Thyroid gland (tissue), 4 donors: ENCODE results near the gene SEC22A.

Experiments used
- POLR2A ChIP-seq, 2 donors: fragments of 450-650 bp; IDR thresholded peaks; one replicate each; pipeline ENCODE4 v1.6.1; 2017; ENCODE audit warnings: antibody characterized with exemption in 2 of 2, mild to moderate bottlenecking in 2 of 2, moderate library complexity in 1 of 2
- TF ChIP-seq, protein P1 (sequence below), 6 experiments: fragments of 200-600 bp in 3 of 6; fragments of 450-650 bp in 3 of 6; sonication (generic) in 3 of 6; IDR thresholded peaks; one replicate each; pipeline ENCODE4 v1.5.1; 2016 to 2019; ENCODE audit warnings: antibody characterized with exemption in 6 of 6, mild to moderate bottlenecking in 2 of 6, inconsistent platforms in 1 of 6, moderate library complexity in 1 of 6

DNA sequence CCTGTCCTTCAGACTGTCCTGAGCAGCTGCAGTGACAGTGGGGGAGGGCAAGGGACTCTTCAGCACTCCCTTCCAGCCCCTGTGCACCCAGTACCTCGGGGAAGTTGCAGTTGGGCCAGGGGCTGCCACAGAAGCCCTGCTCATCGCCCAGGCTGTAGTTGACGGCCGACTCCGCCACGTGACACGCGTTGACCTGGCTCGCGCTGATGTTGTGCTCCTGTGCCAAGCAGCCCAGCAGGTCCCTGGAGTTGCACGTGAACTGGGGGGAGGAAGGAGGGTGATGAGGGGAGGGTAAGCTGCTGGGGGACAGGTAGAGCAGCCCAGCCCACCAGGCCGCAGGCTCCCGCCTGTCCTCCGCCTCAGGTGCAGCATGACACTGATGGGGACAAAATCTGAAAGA lies 101.2 kb downstream of the SEC22A start:
- TF ChIP-seq, protein P1, sequence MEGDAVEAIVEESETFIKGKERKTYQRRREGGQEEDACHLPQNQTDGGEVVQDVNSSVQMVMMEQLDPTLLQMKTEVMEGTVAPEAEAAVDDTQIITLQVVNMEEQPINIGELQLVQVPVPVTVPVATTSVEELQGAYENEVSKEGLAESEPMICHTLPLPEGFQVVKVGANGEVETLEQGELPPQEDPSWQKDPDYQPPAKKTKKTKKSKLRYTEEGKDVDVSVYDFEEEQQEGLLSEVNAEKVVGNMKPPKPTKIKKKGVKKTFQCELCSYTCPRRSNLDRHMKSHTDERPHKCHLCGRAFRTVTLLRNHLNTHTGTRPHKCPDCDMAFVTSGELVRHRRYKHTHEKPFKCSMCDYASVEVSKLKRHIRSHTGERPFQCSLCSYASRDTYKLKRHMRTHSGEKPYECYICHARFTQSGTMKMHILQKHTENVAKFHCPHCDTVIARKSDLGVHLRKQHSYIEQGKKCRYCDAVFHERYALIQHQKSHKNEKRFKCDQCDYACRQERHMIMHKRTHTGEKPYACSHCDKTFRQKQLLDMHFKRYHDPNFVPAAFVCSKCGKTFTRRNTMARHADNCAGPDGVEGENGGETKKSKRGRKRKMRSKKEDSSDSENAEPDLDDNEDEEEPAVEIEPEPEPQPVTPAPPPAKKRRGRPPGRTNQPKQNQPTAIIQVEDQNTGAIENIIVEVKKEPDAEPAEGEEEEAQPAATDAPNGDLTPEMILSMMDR (IDR thresholded peaks at IDR 0.05): no peak
- TF ChIP-seq POLR2A (IDR thresholded peaks at IDR 0.05): no peak
